Aorta (tissue), 5 donors: ENCODE results near the gene C3orf85. TPM values are rescaled to one million over a fixed set of nuclear protein-coding genes. Genes with fewer than 3 reads are reported as not detected.

Experiments used
- ATAC-seq: fragments of 200-7000 bp; cut with Tn5 transposase; one replicate; pipeline ENCODE4 v1.9.1; 2022; ENCODE audit warnings: moderate library complexity; ENCODE audit not compliant: low FRiP score
- DNase-seq, 2 donors: peaks; one replicate each; pipeline ENCODE4 v3.0.0-alpha.2; 2020
- H3K27ac ChIP-seq, 2 donors: one replicate each; pipeline ENCODE4 v1.5.1; 2013; ENCODE audit warnings: low read length in 2 of 2, mild to moderate bottlenecking in 2 of 2, moderate library complexity in 2 of 2, control low read depth in 1 of 2, inconsistent platforms in 1 of 2, low read depth in 1 of 2
- H3K27me3 ChIP-seq, 2 donors: one replicate each; pipeline ENCODE4 v1.6.1; 2013; ENCODE audit warnings: control low read depth in 1 of 2, low read length in 1 of 2, mild to moderate bottlenecking in 1 of 2, moderate library complexity in 1 of 2; ENCODE audit not compliant: insufficient read depth in 2 of 2, control insufficient read depth in 1 of 2
- H3K36me3 ChIP-seq, 2 donors: one replicate each; pipeline ENCODE4 v1.6.1; 2013; ENCODE audit warnings: control low read depth in 1 of 2, low read length in 1 of 2, mild to moderate bottlenecking in 1 of 2; ENCODE audit not compliant: insufficient read depth in 2 of 2, control insufficient read depth in 1 of 2
- H3K4me1 ChIP-seq, 2 donors: one replicate each; pipeline ENCODE4 v1.6.1; 2013; ENCODE audit warnings: low read length in 2 of 2, control low read depth in 1 of 2, mild to moderate bottlenecking in 1 of 2, moderate library complexity in 1 of 2; ENCODE audit not compliant: insufficient read depth in 2 of 2, control insufficient read depth in 1 of 2
- H3K4me3 ChIP-seq, 2 donors: one replicate each; pipeline ENCODE4 v1.5.1; 2013; ENCODE audit warnings: low read length in 2 of 2, control low read depth in 1 of 2, mild to moderate bottlenecking in 1 of 2
- H3K9me3 ChIP-seq: one replicate; pipeline ENCODE4 v1.6.1; 2013; ENCODE audit warnings: mild to moderate bottlenecking, low read length; ENCODE audit not compliant: control insufficient read depth
- WGBS, 2 donors: extraction: QIAGEN DNeasy Blood & Tissue Kit; methylation state at CpG; one replicate each; pipeline ENCODE4 v1.1.7; 2013; 5-methylcytosine and 5-hydroxymethylcytosine counted together
- intact Hi-C, 2 donors: fragments of 100-400 bp; cut with DNase I; formaldehyde crosslinking; loops; one replicate each; pipeline versions ENCODE4 v1.14.2 to v1.15.0; 2022
- long read RNA-seq, 2 donors: library from polyadenylated mRNA; unstranded; transcript quantifications; one replicate each; pipeline ENCODE4 v2.0.0, GENCODE V29; 2020 to 2021
- polyA plus RNA-seq, 2 donors: library from polyadenylated mRNA; stranded (reverse); fragments of 200-250 nt; gene quantifications; one replicate each; pipeline ENCODE4 v1.2.3, GENCODE V29; 2013
- total RNA-seq, 2 donors: library from RNA; stranded (reverse); fragmentation: NEBNext Ultra II Directional; extraction: Animal tissue kit (Norgen Biotek cat#: 25700); gene quantifications; one replicate each; pipeline ENCODE4 v1.2.1, GENCODE V29; 2021
- donor health status: healthy with polysubstance abuse.
- donor health status: Bipolar disorder and iron deficiency.
- donor health status: DM: no; HTN: no; CAD: no.
- donor health status: DM: no; HTN: no; CAD: no.
- donor health status: DM: yes; HTN: yes; CAD: no.

The C3orf85 gene
- not detected for total RNA-seq
- polyA plus RNA-seq: 10 to 100 TPM in 1 of 2 donors, under 1 TPM in 1; 0.82 to 25.9 TPM
- long read RNA-seq, donor 1: 0 reads
- long read RNA-seq, donor 2: 0 reads

- Histone ChIP-seq H3K4me3 (no peak within 1 kb of the TSS), H3K4me1 (no peaks in the 10 kb centered on the region), H3K36me3 (no peaks in the 10 kb centered on the region), H3K27me3 (peaks cover 0 to 3% of the 10 kb centered on the region in 2 donors), H3K9me3 (no peaks in the 10 kb centered on the region), H3K27ac (no peak within 1 kb of the TSS)
- DNase-seq: no peak
- WGBS, 2 donors: 84 to 85% methylated on average over 3 of the region's 3 CpGs
- ATAC-seq: no peak
- intact Hi-C loops: no loop called here
Measured at GRCh38 chr3:109136523-109136922, at the start of gene C3orf85. Gene C3orf85 (plus strand): TSS chr3:109136719. CDS start chr3:109136848, 129 bp downstream.

GRCh38 chr3:109089265-109089664, 47.3 kb upstream of the C3orf85 start:
- DNase-seq (no peak), ATAC-seq (no peak)
- intact Hi-C loops: no loop called here
- Histone ChIP-seq H3K36me3 (no peaks in the 10 kb centered on the region), H3K27ac (no peak overlapping the region), H3K4me1 (no peaks in the 10 kb centered on the region), H3K27me3 (no peaks in the 10 kb centered on the region), H3K4me3 (no peak overlapping the region), H3K9me3 (no peaks in the 10 kb centered on the region)
- WGBS, 2 donors: 81 to 93% methylated on average over 1 of the region's 1 CpG

GRCh38 chr3:109091846-109092245, 44.7 kb upstream of the C3orf85 start:
- Histone ChIP-seq H3K4me1 (no peaks in the 10 kb centered on the region), H3K9me3 (no peaks in the 10 kb centered on the region), H3K36me3 (no peaks in the 10 kb centered on the region), H3K27ac (no peak overlapping the region), H3K27me3 (no peaks in the 10 kb centered on the region), H3K4me3 (no peak overlapping the region)
- intact Hi-C loops: no loop called here
- ATAC-seq (no peak), DNase-seq (no peak)
- 19 to 24% methylated on average over 2 of the region's 2 CpGs for WGBS, 2 donors

- no peaks in the 10 kb centered on the region for H3K36me3 ChIP-seq
- ATAC-seq: no peak
Measured at GRCh38 chr3:109093561-109093960, 43.0 kb upstream of the C3orf85 start.

GRCh38 chr3:109095166-109095565, 41.4 kb upstream of the C3orf85 start:
- no peak overlapping the region for H3K27ac ChIP-seq
- H3K9me3 ChIP-seq: peaks cover 1% of the 10 kb centered on the region
- 52 to 56% methylated on average over 1 of the region's 1 CpG for WGBS, 2 donors
- no peaks in the 10 kb centered on the region for H3K4me1 ChIP-seq
- H3K27me3 ChIP-seq: no peaks in the 10 kb centered on the region
- ATAC-seq (no peak), DNase-seq (no peak)
- no peaks in the 10 kb centered on the region for H3K36me3 ChIP-seq
- no peak overlapping the region for H3K4me3 ChIP-seq
- intact Hi-C loops: no loop called here

More at GRCh38 chr3:109093561-109093960, 43.0 kb upstream of the C3orf85 start:
- H3K4me1 ChIP-seq: no peaks in the 10 kb centered on the region
- no peaks in the 10 kb centered on the region for H3K27me3 ChIP-seq
- peaks cover 1% of the 10 kb centered on the region for H3K9me3 ChIP-seq
- no peak overlapping the region for H3K4me3 ChIP-seq
- intact Hi-C loops: no loop called here
- H3K27ac ChIP-seq: no peak overlapping the region
- DNase-seq: no peak

DNA sequence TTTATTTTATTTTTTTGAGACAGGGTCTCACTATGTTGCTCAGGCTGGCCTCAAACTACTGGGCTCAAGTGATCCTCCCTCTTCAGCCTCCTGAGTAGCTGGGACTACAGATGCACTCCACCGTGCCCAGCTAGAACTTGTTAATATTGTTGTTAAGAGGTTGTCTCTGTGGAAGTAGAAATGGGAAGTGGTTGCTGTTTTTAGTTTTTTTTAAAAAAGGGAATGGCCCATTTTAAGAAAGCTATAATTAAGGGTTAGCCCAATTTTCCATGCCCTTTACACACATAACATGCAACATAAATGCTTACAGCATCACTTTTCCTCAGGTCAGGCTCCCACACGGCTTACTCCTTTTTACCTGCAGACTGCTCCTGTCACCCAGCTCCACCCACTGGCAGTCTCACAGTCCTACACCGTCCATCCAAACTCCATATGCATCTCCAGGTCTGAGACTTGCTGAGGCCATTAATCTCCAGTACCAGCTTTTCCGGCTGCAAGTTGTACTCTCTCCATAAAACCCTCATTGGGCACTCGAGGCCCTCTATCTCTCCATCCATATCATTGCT, 38.4 kb upstream of the C3orf85 start:
- DNase-seq: no peak
- H3K4me1 ChIP-seq: no peaks in the 10 kb centered on the region
- H3K27me3 ChIP-seq: no peaks in the 10 kb centered on the region
- H3K9me3 ChIP-seq: peaks cover 1% of the 10 kb centered on the region
- no peak overlapping the region for H3K4me3 ChIP-seq
- ATAC-seq: no peak
- H3K36me3 ChIP-seq: no peaks in the 10 kb centered on the region
- WGBS, 2 donors: 49 to 55% methylated on average over 5 of the region's 5 CpGs
- no peak overlapping the region for H3K27ac ChIP-seq
- intact Hi-C loops: no loop called here

GRCh38 chr3:109109574-109109973, 26.9 kb upstream of the C3orf85 start:
- Histone ChIP-seq H3K4me3 (no peak overlapping the region), H3K4me1 (no peaks in the 10 kb centered on the region), H3K36me3 (no peaks in the 10 kb centered on the region), H3K9me3 (no peaks in the 10 kb centered on the region), H3K27ac (no peak overlapping the region), H3K27me3 (no peaks in the 10 kb centered on the region)
- DNase-seq (no peak), ATAC-seq (no peak)
- intact Hi-C loops: no loop called here
- 76 to 86% methylated on average over 4 of the region's 4 CpGs for WGBS, 2 donors

GRCh38 chr3:109112946-109113760, 23.4 kb upstream of the C3orf85 start:
- H3K27me3 ChIP-seq: no peaks in the 10 kb centered on the region
- ATAC-seq: no peak
- 76% methylated on average over 4 of the region's 4 CpGs for WGBS, 2 donors
- H3K36me3 ChIP-seq: no peaks in the 10 kb centered on the region
- no peaks in the 10 kb centered on the region for H3K9me3 ChIP-seq
- no peak for DNase-seq
- no peaks in the 10 kb centered on the region for H3K4me1 ChIP-seq
- no peak overlapping the region for H3K27ac ChIP-seq
- H3K4me3 ChIP-seq: no peak overlapping the region
- intact Hi-C loops: no loop called here

DNA sequence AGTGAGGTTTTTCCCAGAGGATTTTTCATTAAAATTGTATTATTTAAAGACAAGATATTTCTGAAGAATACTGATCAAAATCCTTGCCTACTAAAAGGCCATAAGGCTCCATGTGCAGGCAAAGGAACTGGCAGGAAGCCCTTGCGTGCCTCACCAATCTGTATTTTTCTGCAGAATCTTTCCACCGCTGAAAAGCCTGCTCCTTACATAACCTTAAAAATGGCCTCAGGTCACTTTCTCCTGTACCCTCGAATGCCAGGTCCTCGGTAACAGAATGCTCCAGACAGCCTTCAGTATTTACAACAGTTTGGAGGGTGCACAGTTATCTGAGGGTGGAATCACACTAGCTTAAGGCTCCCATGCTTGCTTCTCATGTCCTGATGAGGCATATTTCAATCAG, 21.8 kb upstream of the C3orf85 start:
- no peaks in the 10 kb centered on the region for H3K27me3 ChIP-seq
- intact Hi-C loops: no loop called here
- WGBS, 2 donors: 62 to 67% methylated on average over 4 of the region's 4 CpGs
- DNase-seq (no peak), ATAC-seq (no peak)
- no peaks in the 10 kb centered on the region for H3K36me3 ChIP-seq
- no peaks in the 10 kb centered on the region for H3K9me3 ChIP-seq
- H3K4me1 ChIP-seq: no peaks in the 10 kb centered on the region
- H3K27ac ChIP-seq: no peak overlapping the region
- H3K4me3 ChIP-seq: no peak overlapping the region
